GM21381 (cell line): Measurements from ENCODE around the gene PTPN18.

ENCODE experiments used
- ATAC-seq: cut with Tn5 transposase; IDR thresholded peaks from one replicate; pipeline ENCODE4 v1.9.1; 2021; ENCODE audit warnings: mild to moderate bottlenecking, moderate library complexity; ENCODE audit not compliant: unreplicated experiment

The PTPN18 gene

GRCh38 chr2:130363479-130363878, 7.6 kb downstream of the PTPN18 start:
- no peak for ATAC-seq

GRCh38 chr2:130365075-130365474, 9.2 kb downstream of the PTPN18 start:
- no peak for ATAC-seq

DNA sequence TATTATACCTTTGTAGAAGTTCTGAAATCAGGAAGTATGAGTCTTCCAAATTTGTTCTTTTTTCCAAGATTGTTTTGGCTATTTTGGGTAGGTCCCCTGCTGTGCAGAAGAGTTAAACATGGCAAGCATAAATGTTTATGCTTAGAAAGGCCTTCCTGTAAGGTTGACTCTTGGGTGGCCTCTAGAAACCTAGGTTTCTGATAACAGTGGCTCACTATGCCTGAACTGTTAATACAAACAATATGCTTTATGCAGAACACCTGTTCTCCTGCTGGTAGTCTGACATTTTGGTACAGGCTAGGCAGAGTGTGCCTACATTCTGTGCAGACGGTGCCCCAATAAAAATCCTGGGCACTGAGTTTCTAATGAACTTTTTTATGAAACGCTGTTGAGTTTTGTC, 10.1 kb downstream of the PTPN18 start:
- ATAC-seq, result no peak

DNA sequence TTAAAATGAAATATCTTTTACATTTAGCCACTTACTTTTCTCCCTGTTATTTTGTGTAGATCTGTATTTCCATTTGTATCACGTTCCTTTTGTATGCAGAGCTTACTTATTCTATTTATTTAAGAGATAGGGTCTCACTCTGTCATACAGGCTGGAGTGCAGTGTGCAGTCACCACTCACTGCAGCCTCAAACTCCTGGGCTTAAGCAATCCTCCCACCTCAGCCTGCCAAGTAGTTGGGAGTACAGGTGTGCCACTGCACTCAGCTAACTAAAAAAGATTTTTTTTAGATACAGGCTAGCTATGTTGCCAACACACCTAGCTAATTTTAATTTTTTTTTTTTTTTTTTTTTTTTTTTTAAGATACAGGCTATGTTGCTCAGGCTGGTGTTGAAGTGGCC, 10.9 kb downstream of the PTPN18 start:
- no peak for ATAC-seq

GRCh38 chr2:130368786-130369185, 12.9 kb downstream of the PTPN18 start:
- ATAC-seq, result no peak

GRCh38 chr2:130369311-130369964, 13.6 kb downstream of the PTPN18 start:
- ATAC-seq, result no peak

DNA sequence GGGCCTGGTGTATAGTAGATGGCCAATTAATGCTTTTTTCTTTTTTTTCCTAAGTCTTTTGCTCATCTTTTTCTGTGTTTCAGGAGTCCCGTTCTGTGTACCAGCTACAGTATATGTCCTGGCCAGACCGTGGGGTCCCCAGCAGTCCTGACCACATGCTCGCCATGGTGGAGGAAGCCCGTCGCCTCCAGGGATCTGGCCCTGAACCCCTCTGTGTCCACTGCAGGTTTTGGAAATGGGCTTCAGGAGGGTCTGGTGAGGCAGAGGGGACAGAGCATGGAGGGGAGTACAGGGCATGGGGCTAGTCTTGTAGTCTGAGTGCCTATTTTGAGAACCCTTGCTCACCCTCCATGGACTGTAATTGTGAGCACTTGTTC, 14.1 kb downstream of the PTPN18 start:
- ATAC-seq, result no peak

- no peak for ATAC-seq
Observed at GRCh38 chr2:130370490-130370889, 14.6 kb downstream of the PTPN18 start.

DNA sequence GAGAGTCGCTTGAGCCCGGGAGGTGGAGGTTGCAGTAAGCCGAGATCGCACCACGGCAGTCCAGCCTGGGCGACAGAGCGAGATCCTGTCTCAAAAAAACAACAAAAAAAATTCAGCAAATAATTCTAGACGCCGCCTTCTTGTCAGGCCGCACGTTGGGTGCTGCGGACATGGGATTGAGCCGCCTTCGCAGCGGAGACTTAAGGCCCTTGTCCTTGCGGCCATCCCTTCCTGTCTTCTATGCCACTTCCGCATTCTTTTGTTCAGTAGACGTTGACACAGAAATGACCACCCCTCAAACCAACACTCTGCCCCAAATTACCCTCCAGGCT, 15.8 kb downstream of the PTPN18 start:
- peak; percentile 22 for ATAC-seq

DNA sequence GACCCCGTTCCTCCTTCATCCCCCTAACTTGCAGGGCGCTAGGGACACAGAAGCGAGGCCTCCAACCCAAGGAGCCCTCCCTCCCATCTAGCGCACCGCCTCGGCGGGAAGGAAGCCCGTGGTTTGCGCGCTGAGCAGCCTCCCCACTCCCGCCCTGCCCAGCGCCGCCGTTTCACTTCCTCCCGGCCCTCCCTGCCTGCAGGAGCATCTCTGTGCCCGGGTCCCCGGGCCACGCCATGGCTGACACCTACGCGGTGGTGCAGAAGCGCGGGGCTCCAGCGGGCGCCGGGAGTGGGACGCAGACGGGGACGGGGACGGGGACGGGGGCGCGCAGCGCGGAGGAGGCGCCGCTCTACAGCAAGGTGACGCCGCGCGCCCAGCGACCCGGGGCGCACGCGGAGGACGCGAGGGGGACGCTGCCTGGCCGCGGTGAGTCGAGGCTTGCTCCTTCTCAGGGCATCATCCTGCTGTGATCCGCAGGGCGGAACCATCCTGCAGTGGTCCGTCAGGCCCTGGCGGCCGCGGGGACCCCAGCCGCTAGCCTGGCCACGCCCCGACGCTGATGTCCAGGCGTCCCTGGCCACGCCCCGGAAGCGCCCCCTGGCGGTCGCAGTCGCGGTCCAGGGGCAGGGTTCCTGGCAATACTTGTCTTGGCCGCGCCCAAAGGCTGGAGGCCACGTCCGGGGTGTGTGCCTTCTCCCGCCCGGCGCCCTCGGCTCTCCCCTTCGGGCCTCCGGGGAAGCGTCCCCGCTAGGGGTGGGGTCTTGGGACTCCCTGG, 16.4 kb downstream of the PTPN18 start:
- peak; percentile 69 for ATAC-seq

- no peak for ATAC-seq
Observed at GRCh38 chr2:130372833-130373807, 17.3 kb downstream of the PTPN18 start.

DNA sequence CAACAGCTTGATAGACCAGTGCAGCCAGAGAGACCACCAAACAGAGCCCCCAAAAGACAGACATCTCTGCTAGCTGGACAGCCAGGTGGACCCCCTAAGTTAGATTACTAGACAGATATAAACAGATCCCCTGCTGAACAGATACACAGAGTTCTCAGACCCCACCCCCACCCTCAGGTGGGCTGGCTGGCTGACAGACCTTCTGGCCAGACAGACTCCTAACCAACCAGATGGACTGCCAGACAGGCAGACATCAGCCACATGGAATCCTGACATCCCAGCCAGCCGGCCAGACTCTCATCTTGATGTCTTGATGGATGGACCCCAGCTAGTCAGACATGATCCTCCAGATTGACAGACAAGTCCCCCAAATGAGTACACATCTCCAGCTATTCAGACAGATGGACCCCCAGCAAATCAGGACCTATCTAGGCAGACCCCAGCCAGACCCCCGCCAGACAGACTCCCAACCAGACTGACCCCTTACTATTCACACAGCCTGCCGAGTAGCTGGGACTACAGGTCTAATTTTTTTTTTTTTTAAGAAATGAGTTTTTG, 18.0 kb downstream of the PTPN18 start:
- ATAC-seq, result no peak

GRCh38 chr2:130374587-130375290, 18.9 kb downstream of the PTPN18 start:
- ATAC-seq, result no peak

GRCh38 chr2:130375291-130376266, 19.7 kb downstream of the PTPN18 start:
- ATAC-seq, result no peak

GRCh38 chr2:130376433-130377293, 20.8 kb downstream of the PTPN18 start:
- ATAC-seq, result peak; percentile 56

GRCh38 chr2:130377491-130377890, 21.6 kb downstream of the PTPN18 start:
- ATAC-seq, result no peak

DNA sequence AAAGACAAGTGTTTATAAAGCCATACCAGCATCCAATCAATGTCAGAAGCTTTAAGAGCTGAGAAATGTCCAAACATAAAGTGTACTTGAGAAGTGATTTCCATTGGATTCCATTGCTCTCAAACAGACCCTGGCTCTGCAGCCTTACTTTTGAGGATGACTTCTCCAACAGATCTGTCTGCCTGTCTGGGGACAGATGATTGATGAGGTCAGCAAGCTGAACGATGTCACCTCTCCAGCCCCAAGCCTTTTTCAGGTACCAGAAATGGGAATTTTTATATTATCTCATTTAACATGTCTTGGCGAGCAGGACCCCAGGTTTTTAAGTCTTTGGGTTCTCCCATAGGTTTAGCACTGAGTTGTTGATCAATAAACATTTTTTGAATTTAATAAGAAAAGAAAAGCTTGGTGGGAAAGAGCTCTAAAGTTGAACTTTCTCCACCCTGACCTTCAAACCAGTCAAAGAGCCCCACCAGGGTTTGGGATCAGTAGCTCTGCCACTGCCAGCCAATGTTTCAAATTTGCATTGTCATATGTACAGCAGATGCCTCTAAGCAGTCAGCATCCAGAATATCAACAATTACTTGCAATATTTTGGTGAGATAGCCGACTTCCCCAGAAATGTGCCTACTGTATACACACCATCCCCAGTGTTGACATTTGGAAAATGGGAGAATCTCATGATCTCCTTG, 22.5 kb downstream of the PTPN18 start:
- no peak for ATAC-seq

DNA sequence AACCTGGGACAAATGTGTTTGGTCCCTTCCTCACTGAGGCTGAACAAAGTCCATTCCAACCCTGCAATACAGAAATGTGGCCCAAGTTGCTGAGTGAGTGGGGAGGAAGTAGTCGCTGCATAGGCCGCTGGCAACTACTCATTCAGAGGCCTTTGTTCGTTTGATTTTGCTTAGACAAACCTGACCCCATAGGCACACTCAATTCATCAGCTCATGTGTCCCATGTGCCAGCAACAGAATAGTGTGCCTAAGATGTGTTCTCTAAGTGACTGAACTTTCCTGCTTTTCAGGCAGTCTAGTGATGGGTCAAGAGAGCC, 23.0 kb downstream of the PTPN18 start:
- ATAC-seq, result no peak
